Spleen (tissue), 11 donors: ENCODE data around the gene GMDS. TPM values are rescaled to one million over a fixed set of nuclear protein-coding genes. Genes with fewer than 3 reads are reported as not detected.

ENCODE experiments used
- DNase-seq: peaks from one replicate; pipeline ENCODE4 v3.0.0-alpha.2; 2020
- H3K27ac ChIP-seq, 8 donors: fragments of 200-600 bp; sonication (generic) in 7 of 8; 1 replicate in 4 of 8; 2 replicates in 4 of 8; pipeline versions ENCODE4 v1.5.0 to v1.8.0; 2016 to 2021; ENCODE audit warnings: inconsistent platforms in 4 of 8, mild to moderate bottlenecking in 4 of 8, moderate library complexity in 1 of 8
- H3K27me3 ChIP-seq, 7 donors: fragments of 200-600 bp; sonication (generic) in 6 of 7; replicated peaks in 1 of 7; 1 replicate in 4 of 7; 2 replicates in 3 of 7; pipeline versions ENCODE4 v1.5.0 to v1.8.0; 2016 to 2021; ENCODE audit warnings: inconsistent platforms in 3 of 7, mild to moderate bottlenecking in 1 of 7
- H3K36me3 ChIP-seq, 6 donors: fragments of 200-600 bp; sonication (generic) in 5 of 6; 1 replicate in 4 of 6; 2 replicates in 2 of 6; pipeline versions ENCODE4 v1.5.0 to v1.8.0; 2016 to 2021; ENCODE audit warnings: inconsistent platforms in 2 of 6
- H3K4me1 ChIP-seq, 6 donors: fragments of 200-600 bp; sonication (generic) in 5 of 6; 1 replicate in 3 of 6; 2 replicates in 3 of 6; pipeline versions ENCODE4 v1.5.0 to v1.8.0; 2016 to 2021; ENCODE audit warnings: inconsistent platforms in 3 of 6
- H3K4me3 ChIP-seq, 8 donors: fragments of 200-600 bp; sonication (generic) in 7 of 8; 1 replicate in 4 of 8; 2 replicates in 4 of 8; pipeline versions ENCODE4 v1.5.0 to v1.8.0; 2016 to 2021; ENCODE audit warnings: inconsistent platforms in 4 of 8, mild to moderate bottlenecking in 4 of 8, moderate library complexity in 2 of 8
- H3K9me3 ChIP-seq, 8 donors: fragments of 200-600 bp; sonication (generic) in 7 of 8; 1 replicate in 4 of 8; 2 replicates in 4 of 8; pipeline versions ENCODE4 v1.5.0 to v1.8.0; 2016 to 2021; ENCODE audit warnings: inconsistent platforms in 4 of 8
- CTCF ChIP-seq, 11 experiments: fragments of 200-600 bp in 7 of 11; fragments of 450-650 bp in 4 of 11; sonication (generic) in 4 of 11; IDR thresholded peaks in 8 of 11; conservative IDR thresholded peaks in 3 of 11; 1 replicate in 7 of 11; 2 replicates in 4 of 11; pipeline versions ENCODE4 v1.4.0 to v1.8.0; 2016 to 2021; ENCODE audit warnings: antibody characterized with exemption in 11 of 11, inconsistent platforms in 4 of 11, mild to moderate bottlenecking in 1 of 11
- POLR2A ChIP-seq, 3 donors: fragments of 450-650 bp; IDR thresholded peaks; one replicate each; pipeline ENCODE4 v1.5.1; 2017; ENCODE audit warnings: antibody characterized with exemption in 3 of 3, mild to moderate bottlenecking in 1 of 3
- POLR2AphosphoS5 ChIP-seq, 3 donors: sonication (generic); formaldehyde crosslinking; IDR thresholded peaks; one replicate each; pipeline ENCODE4 v1.5.1; 2017; ENCODE audit warnings: antibody characterized with exemption in 3 of 3
- WGBS, 5 donors: extraction: QIAGEN DNeasy Blood & Tissue Kit in 3 of 5; methylation state at CpG; one replicate each; pipeline versions ENCODE4 v1.1.5 to v1.1.7; 2013 to 2018; 5-methylcytosine and 5-hydroxymethylcytosine counted together
- intact Hi-C: fragments of 100-400 bp; cut with DNase I; formaldehyde crosslinking; loops from one replicate; pipeline ENCODE4 v1.15.0; 2023; ENCODE audit warnings: low total_unique reads
- polyA plus RNA-seq, 3 donors: library from polyadenylated mRNA; stranded (reverse); fragments of 200-250 nt; gene quantifications; one replicate each; pipeline ENCODE4 v1.2.1, GENCODE V29; 2013
- total RNA-seq, 7 donors: library from RNA; depleted of rRNA in 3 of 7; stranded (reverse); fragments of >200 nt in 3 of 7; fragmentation: NEBNext Ultra II Directional in 4 of 7; extraction: Animal tissue kit (Norgen Biotek cat#: 25700) in 4 of 7; gene quantifications; one replicate each; pipeline versions ENCODE4 v1.1.0 to v1.2.1, GENCODE V29; 2016 to 2021
- donor health status: healthy with polysubstance abuse.
- donor health status: DM: no; HTN: no; CAD: no; lungs with moderate emphysema.
- donor health status: DM: no; HTN: no; CAD: no.
- donor health status: Bipolar disorder and iron deficiency.
- donor health status: healthy.
- donor health status: DM: no; HTN: no; CAD: no.
- donor health status: DM: yes; HTN: yes; CAD: no.

Gene GMDS
- total and polyA plus RNA-seq, 10 donors: 9.1 to 30.8 (median 17.7) TPM

GRCh38 chr6:2133716-2134310 lies 111.6 kb downstream of the GMDS start:
- Histone ChIP-seq H3K4me1 (peaks cover 0 to 21% (median 4%) of the 10 kb centered on the region in 6 donors), H3K4me3 (no peak overlapping the region), H3K27me3 (no peaks in the 10 kb centered on the region), H3K27ac (no peak overlapping the region), H3K9me3 (no peaks in the 10 kb centered on the region), H3K36me3 (no peaks in the 10 kb centered on the region)
- DNase-seq: no peak
- 88 to 98% (median 93%) methylated on average over 7 of the region's 7 CpGs for WGBS, 5 donors
- no peak for TF ChIP-seq POLR2A (IDR thresholded peaks at IDR 0.05)
- TF ChIP-seq POLR2AphosphoS5 (IDR thresholded peaks at IDR 0.05): no peak
- TF ChIP-seq CTCF (IDR thresholded peaks at IDR 0.05 in 8 of 11, conservative IDR thresholded peaks at IDR 0.05 in 3 of 11): no peak
- intact Hi-C loops: no loop called here

DNA sequence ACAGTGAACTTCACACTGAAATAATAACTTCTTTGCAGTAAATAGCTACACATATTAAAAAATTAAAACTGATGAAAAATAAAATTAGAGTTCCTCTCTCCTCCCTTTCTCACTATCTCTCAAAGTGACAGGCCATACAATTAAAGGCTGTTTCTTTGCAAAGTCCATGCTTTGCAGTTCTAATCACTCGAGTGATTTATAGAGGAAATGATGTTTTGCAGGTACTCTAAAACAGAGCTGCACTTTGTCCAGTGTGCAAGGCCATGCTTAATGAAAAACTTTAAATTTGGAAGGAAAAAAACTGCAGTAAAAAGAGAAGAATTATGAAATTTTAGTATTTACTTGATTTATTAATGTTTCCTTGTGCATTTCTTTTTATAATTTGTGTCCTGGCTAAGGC lies 112.5 kb downstream of the GMDS start:
- no peak for TF ChIP-seq POLR2AphosphoS5 (IDR thresholded peaks at IDR 0.05)
- TF ChIP-seq CTCF (IDR thresholded peaks at IDR 0.05 in 8 of 11, conservative IDR thresholded peaks at IDR 0.05 in 3 of 11): no peak
- no peak for TF ChIP-seq POLR2A (IDR thresholded peaks at IDR 0.05)
- H3K4me1 ChIP-seq: peaks cover 0 to 26% (median 7%) of the 10 kb centered on the region in 6 donors
- DNase-seq: no peak
- H3K4me3 ChIP-seq: no peak overlapping the region
- WGBS, 5 donors: 45 to 55% (median 48%) methylated on average over 1 of the region's 1 CpG
- intact Hi-C loops: no loop called here
- H3K27ac ChIP-seq: no peak overlapping the region
- H3K36me3 ChIP-seq: no peaks in the 10 kb centered on the region
- no peaks in the 10 kb centered on the region for H3K9me3 ChIP-seq
- H3K27me3 ChIP-seq: no peaks in the 10 kb centered on the region

DNA sequence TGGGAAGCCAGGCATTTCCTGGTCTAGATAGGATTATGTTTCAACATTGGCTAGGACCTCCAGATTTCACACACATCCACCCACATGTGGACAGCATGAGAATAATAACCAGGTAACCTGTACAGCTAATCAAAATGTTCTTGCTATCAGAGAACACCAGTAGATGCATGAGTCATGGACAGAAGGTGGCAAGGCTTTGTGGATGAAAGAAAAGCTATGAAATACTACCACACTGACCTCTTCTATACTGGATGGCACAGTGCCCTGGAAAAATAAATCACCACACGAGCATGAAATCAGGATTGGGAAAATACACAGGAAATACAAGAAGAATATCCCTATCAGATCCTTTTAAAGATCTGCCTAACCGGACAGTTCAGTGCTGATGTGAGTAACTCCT lies 113.0 kb downstream of the GMDS start:
- intact Hi-C loops: no loop called here
- no peak for TF ChIP-seq POLR2AphosphoS5 (IDR thresholded peaks at IDR 0.05)
- no peak for TF ChIP-seq POLR2A (IDR thresholded peaks at IDR 0.05)
- no peak for TF ChIP-seq CTCF (IDR thresholded peaks at IDR 0.05 in 8 of 11, conservative IDR thresholded peaks at IDR 0.05 in 3 of 11)
- Histone ChIP-seq H3K27ac (no peak overlapping the region), H3K36me3 (no peaks in the 10 kb centered on the region), H3K9me3 (no peaks in the 10 kb centered on the region), H3K27me3 (no peaks in the 10 kb centered on the region), H3K4me3 (no peak overlapping the region), H3K4me1 (peaks cover 0 to 31% (median 11%) of the 10 kb centered on the region in 6 donors)
- no peak for DNase-seq
- 53 to 65% (median 61%) methylated on average over 2 of the region's 2 CpGs for WGBS, 5 donors

GRCh38 chr6:2129182-2129621 lies 116.2 kb downstream of the GMDS start:
- intact Hi-C loops: no loop called here
- DNase-seq: no peak
- H3K4me3 ChIP-seq: no peak overlapping the region
- no peak for TF ChIP-seq POLR2A (IDR thresholded peaks at IDR 0.05)
- TF ChIP-seq POLR2AphosphoS5 (IDR thresholded peaks at IDR 0.05): no peak
- no peak for TF ChIP-seq CTCF (IDR thresholded peaks at IDR 0.05 in 8 of 11, conservative IDR thresholded peaks at IDR 0.05 in 3 of 11)
- peaks cover 0 to 8% (median 0%) of the 10 kb centered on the region in 7 donors for H3K27me3 ChIP-seq
- H3K27ac ChIP-seq: peak overlapping the region in 2 of 8 donors; percentile 4 to 11
- WGBS, 5 donors: 31 to 46% (median 41%) methylated on average over 7 of the region's 7 CpGs
- H3K4me1 ChIP-seq: peaks cover 0 to 45% (median 21%) of the 10 kb centered on the region in 6 donors
- no peaks in the 10 kb centered on the region for H3K9me3 ChIP-seq
- peaks cover 0 to 3% (median 0%) of the 10 kb centered on the region in 6 donors for H3K36me3 ChIP-seq
